HG02943 (cell line): ENCODE results near the gene CAMSAP2.
A peak's percentile ranks its signal among the peaks of the same experiment; 100 is the strongest.

ENCODE experiments used
- ATAC-seq: cut with Tn5 transposase; IDR thresholded peaks from one replicate; pipeline ENCODE4 v1.9.1; 2021; ENCODE audit warnings: mild to moderate bottlenecking, low read depth, moderate library complexity; ENCODE audit not compliant: unreplicated experiment

The CAMSAP2 gene

DNA sequence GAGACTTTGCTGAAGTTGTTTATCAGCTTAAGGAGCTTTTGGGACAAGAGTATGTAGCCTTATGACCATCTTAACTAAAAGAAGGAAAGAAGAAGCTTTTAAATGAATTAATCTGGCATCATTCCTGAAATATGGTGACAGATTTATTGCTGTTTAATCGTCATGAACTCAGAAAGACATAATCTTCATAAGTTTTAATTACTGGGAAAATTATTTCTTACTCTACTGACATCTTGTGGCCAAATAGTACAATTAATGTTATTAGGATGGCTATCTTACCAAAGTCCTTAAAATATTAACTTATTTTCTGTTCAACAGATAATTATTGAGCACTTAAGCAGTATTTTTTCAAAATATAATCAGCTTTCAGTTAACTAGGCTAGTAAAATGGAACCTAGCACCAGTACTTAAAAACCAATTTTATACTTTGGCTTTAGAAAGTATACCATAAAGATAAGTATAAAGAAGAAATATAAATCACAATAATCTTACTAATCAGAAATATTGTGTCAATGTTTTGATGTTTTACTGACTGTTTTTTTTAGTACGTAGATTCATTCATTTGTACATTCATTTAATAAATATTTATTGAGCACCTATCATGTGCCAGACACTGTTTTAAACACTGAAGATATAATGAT, 99.4 kb downstream of the CAMSAP2 start:
- ATAC-seq: no peak

DNA sequence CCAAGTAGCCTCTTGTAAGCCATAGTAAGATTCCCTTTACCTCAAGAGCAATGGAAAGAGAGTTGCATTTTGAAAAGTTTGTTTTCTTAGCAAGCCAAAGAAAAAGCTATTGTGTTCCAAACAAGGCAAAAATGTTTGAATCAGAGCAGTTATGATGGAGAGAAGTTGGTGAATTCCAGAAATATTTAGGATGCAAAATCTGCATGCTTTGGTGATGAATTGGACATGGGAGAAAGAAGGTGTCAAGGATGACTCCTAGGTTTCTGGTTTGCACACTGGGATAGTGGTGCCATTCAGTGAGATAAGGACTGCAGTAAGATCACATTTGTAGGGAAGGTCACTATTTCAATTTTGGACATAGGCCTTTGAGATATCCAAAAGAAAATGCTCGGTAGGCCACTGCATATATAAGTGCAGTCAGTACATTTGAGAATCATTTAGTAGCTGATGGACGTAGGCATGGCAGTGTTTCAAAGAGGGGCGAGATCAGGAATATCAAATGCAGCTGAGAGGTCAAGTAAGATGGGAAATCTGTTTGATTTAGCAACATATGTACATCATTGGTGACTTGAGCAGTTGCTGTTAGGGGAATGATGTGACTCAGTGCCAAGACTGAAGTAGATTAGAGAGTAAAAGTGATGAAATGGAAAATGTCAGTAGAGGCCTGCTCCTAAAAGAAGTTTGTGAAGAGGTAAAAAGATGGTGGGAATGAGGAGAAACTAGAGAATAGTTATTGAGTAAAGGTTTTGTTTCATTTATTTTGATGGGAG, 100.2 kb downstream of the CAMSAP2 start:
- no peak for ATAC-seq

DNA sequence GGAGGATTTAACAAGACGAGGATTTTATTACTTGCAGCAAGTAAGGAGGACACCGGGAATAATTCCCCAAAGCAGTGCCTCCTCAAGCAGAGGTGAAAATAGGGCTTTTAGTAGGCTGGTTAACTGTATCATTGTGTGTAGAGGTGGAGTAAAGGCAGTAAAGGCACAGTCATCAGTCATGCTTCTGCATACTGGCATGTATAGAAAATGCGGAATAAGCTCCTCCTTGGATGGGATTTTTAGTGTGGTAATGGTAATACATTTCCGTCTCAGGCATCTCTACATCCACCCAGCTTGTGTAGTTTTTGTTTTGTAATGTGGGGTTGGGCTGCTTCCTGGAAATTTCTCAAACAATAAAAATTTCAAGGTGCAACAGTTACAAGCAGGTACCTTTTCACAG, 106.7 kb downstream of the CAMSAP2 start:
- no peak for ATAC-seq

DNA sequence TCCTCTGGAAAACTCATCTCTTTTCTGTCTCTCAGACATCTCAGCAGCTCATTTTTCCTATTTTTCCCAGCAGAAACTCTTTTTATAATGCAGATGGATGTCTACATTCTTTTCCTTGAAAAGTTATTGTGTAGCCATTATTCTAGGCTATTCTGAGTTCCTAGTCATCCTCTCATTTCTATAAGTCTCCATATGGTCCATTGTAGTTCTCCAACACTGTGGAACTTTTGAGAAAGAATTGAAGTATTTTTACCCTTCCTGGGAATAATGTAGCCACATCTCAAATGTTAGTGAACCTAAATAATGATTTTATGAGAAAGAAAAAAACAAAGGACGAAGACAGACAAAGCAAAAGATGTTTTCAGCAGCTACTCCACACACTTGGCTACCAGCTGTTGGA, 107.7 kb downstream of the CAMSAP2 start:
- no peak for ATAC-seq

DNA sequence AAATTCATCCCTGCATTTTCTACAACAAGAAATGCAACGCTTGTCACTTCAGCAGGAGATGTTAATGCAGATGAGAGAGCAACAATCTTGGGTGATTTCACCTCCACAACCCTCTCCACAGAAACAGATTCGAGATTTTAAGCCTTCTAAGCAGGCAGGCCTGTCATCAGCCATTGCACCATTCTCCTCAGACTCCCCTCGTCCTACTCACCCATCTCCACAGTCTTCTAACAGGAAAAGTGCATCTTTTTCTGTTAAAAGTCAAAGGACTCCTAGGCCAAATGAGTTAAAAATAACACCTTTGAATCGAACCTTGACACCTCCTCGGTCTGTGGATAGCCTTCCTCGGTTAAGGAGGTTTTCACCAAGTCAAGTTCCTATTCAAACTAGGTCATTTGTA, 110.7 kb downstream of the CAMSAP2 start:
- ATAC-seq: no peak

DNA sequence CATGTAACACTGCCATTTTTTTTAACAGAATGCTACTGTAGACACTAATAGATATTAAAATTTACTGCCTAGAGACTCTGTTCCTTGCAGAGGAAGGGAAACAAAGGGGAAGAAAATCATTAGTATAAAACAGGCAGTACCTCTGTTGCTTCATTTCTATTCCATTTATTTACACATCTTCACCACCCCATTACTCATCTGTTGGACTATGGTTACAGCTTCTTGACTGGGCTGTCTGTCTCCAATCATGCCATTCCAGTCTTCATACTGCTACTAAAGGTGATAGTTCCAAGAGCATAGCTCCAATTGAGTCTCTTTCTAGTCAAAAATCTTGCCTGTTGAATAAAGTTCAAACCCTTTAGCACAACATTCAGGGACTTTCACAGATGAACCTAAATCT, 111.9 kb downstream of the CAMSAP2 start:
- ATAC-seq: no peak

DNA sequence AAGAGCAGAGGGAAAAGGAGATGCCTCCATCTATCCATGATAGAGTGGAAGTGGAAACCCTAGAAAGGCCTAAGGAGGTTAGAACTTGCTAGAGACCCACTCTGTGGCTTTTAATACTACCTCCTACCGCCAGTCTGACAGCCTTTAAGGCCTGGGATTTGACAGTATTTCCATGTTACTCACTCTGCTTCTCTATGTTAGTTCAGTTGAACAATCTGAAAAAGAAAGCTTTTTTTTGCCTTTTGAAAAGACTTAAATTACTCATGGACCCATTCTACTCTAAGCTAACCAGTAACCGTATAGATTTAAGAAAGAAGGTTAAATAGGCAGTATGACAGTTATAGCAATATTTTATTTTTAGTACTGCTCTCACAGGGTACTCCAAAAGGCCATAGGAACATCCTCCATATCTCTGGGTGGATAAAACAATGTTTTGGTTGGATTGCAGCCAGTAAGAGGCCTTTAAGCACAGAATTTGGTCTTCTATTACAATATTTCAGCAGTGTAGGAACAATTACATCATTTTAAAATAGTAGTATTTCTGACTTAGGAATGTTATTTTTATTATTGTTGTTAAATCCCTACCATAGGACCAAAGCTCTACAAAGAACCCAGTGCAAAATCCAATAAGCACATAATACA, 118.1 kb downstream of the CAMSAP2 start:
- no peak for ATAC-seq

DNA sequence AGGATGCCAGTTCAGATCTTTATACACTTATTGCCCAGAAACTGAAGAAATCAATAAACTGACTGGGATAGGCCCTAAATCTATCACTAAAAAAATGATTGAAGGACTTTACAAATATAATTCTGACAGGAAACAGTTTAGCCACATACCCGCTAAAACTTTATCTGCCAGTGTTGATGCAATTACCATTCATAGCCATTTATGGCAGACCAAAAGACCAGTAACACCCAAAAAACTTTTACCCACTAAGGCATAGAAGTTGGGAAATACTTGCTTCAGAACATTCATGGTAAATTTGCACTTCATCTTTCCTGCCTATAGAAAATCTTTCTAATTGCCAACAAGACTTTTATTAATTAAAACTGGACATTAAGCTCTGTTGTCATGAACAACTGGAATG, 119.1 kb downstream of the CAMSAP2 start:
- ATAC-seq: no peak

DNA sequence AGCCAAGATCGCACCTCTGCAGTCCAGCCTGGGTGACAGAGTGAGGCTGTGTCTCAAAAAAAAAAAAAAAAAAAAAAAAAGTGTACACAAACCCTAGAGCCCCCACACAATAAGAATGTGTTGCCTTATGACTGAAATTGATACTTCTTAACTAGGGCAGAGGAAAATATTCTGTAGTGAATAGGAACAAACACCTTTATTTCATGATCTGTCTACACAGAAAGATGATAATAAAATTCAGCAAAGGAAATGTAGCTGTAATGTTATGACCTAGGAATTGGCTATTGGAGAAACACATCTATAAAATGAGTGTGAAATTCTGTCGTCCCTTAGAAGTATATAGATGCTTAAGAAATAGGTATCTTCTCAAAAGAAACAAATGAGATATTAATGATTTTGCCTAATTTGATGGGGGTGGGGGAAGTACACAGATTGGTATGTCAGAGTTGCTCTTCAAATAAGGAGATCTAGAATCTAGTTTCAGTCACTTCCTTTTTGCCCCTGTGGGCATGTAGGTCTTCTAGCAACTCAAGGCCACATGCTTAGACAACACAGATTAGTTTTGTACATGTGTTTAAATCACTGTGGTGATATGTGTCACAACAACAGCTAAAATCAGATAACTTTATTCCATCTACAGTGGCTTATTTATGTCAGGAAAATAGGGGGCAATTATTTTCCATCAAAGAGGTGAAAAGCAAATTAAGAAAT, 123.4 kb downstream of the CAMSAP2 start:
- no peak for ATAC-seq

DNA sequence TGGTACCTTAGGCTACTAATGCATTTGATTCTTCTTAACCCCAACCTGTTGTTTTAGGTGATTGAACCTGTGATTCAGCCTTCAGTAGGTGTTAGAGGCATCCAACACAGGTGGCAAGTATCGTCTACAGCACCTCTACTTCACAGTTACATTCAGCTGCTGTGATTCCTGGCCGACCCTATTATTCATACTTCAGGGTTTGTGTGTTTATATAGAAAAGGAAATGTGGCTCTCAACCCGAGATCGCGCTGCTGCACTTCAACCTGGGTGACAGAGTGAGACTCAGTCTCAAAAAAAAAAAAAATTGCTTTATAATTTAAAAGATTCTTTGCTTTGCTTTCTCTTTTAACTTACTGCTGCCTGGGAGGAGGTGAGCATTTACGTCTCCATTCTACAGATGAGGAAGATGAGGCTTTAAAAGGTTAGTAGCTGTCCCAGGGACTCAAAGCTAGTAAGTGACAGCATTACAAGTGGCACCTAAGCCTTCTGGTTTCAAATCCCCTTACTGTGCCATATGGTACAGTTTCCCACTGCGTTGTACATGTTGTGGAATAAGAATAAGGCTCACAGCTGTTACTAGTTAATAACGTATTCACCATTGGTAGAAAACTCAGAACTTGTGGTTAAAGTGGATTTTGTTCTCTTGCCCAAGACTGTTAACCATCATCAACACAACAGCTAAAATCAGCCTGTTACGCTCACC, 124.2 kb downstream of the CAMSAP2 start:
- ATAC-seq: no peak

DNA sequence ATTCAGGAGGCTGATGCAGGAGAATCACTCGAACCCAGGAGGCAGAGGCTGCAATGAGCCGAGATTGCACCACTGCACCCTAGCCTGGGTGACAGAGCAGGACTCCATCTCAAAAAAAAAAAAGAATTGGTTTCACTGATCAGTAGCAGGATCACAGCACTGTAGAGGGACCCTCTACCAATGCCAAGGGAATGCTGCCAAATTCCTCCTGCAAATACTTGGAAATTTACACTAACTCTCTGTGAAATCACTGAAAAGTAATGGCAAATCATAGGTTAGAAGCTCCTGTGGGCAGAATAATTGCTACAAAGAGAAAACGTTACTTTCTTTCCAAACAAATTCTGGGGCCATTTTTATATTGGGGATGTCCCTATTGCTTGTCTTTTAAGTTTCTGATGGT, 127.4 kb downstream of the CAMSAP2 start:
- ATAC-seq: no peak

DNA sequence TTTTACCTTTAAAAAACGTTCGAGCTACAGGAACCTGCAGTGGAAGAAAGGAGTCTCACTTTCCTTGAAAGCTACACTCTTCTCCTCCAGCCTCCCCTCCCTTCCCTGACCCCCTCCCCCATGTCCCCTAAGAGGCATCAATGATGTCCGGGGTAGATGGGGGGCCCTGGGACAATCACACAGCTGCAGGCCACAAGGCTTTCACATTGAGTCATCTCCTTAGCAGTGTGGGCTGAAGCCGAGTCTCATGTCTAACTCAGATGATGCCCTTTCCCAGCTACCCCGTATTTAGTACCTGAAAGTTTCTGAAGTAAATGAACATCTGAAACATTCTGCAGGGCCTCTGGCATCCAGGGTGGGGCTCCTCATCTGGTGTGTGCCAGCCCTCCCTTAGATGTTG, 127.8 kb downstream of the CAMSAP2 start:
- ATAC-seq: peak; percentile 81

DNA sequence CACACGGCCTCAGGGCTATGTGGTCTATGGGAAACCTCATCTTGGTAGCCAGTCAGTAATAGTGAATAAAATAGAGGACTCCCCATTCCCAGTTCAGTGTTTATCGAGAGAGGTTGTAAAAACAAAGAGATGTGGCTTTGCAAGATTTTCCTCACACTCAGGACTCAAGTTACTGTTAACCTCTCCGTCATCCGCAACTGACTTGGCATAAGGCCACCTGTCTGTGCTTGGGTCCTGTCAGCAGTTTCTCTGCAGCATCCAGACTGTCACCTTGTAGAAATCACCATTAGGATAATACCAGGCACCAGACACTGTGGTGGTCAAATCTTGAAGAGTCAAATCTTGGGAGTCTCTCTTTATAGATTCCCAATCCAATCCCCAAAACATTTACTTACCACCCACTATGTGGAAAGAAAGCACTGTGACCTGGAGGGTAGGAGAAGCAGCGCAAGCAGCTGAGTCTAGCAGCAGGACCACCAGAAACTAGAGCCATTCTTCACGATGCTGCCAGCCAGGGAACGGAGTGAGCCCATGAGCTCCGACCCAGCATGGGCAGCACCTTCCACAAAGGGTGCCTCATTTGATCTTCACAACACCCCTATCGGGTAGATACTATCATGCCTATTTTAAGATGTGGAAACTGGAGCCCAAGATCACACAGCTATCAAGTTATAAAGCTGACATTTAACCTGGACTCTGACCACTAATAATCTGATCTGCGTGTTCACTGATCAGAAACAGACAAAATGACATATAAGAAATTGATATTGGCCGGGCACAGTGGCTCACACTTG, 128.5 kb downstream of the CAMSAP2 start:
- ATAC-seq: no peak

DNA sequence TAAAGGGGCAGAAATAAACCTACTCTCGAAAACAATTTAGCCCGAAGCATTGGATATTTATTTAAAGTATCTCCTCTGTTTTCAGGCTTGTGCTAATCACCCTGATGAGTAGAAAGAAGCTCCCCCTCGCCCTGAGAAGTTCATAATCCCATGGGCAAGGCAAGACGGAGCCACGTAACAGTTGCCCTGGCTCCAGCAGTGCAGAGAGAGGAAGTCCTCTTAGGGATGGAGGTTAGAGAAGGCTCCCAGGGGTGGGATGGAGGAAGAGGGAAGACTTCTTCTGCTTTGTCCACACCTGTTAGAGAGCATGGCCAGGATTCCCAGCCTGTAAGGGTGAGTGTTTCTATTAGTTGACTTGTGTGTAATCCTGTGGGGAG, 130.7 kb downstream of the CAMSAP2 start:
- no peak for ATAC-seq

DNA sequence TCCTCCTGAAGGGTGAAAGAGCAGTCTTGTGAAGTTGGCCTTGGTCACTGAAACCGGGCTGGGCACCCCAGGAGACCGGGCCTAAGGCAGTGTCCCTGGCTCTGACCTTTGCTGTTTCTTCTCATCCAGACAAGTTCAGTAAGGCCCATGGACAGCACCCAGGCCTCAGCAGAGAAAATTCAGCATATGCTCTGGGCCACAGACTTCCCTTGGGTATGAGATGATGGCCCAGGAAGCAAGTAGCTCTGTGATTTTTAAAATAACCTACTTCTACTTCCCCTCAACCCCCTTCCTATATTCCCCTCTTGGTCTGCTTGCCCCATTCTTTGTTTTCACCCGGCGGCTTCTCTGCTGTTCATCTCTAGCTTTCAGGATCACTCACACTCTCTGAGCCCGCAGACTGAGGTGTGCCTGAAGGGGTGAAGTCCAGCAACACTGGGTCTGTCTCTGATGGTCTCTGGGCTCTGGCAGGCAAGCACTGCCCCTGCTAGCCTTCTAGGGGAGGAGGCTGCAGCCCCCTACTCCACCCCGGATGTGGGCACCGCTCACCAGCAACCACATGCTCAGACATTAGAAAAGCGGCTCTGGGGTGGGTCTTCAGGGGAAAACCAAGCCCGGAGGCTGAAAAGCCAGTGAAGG, 131.2 kb downstream of the CAMSAP2 start:
- ATAC-seq: no peak

DNA sequence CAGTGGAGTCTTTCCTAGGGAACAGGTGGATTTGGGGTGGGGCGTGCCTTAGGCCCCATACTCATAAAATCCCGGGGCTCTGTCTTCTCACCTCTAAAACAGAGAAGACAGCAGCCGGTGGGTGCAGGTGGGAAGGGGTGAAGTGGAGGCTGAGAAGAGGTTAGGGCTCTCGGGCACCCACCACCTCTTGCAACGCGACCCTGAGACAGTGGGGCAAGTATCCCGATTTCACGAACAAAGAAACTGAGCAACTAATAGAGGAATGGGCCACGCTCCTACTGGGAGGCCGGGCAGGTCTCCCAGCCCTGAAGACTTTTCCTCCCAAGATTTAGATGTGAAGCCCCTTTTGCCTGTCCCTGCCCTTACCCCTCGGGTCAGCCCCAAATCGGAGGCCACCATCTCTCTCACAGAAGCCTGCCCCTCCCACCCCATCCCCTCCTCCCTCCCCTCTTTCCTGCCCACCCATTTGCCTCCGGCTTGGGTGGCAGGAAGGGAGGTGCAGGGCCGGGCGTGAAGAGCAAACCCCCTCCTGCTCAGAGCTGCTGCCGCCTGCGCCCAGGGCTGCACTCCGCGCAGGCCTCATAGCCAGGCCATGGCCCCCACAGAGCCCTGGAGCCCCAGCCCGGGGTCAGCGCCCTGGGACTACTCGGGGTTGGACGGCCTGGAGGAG, 133.9 kb downstream of the CAMSAP2 start, which contains the start of gene GPR25:
Gene GPR25 (plus strand): TSS at position 536 of the 670 bp plus-strand sequence. CDS start 57 bp downstream, at position 593.
- no peak for ATAC-seq

DNA sequence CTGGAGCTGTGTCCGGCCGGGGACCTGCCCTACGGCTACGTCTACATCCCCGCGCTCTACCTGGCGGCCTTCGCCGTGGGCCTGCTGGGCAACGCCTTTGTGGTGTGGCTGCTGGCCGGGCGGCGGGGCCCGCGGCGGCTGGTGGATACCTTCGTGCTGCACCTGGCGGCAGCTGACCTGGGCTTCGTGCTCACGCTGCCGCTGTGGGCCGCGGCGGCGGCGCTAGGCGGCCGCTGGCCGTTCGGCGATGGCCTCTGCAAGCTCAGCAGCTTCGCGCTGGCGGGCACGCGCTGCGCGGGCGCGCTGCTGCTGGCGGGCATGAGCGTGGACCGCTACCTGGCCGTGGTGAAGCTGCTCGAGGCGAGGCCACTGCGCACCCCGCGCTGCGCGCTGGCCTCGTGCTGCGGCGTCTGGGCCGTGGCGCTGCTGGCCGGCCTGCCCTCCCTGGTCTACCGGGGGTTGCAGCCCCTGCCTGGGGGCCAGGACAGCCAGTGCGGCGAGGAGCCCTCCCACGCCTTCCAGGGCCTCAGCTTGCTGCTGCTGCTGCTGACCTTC, 134.5 kb downstream of the CAMSAP2 start:
- no peak for ATAC-seq

DNA sequence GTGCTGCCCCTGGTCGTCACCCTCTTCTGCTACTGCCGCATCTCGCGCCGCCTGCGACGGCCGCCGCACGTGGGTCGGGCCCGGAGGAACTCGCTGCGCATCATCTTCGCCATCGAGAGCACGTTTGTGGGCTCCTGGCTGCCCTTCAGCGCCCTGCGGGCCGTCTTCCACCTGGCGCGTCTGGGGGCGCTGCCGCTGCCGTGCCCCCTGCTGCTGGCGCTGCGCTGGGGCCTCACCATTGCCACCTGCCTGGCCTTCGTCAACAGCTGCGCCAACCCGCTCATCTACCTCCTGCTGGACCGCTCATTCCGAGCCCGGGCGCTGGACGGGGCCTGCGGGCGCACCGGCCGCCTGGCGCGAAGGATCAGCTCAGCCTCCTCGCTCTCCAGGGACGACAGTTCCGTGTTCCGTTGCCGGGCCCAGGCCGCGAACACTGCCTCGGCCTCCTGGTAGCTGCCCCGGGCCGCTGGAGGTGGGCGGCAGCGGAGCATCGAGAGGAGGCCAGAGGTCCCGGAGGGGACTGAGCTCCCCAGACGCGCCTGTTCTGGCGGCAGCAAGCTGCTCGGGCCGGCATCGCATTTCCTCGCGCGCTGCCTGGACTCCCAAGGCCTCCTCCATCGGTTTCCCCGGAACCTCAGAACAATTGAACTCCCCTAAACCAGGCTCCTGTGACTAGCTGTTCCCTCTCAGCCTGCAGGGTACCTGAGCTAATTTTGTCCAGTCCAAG, 135.1 kb downstream of the CAMSAP2 start:
- ATAC-seq: no peak
